HTR-8/SVneo (cell line): ENCODE results near the gene CARM1.
"Not testable (repeated sequence)": the region's sequence is repeated elsewhere in the genome, so short reads cannot be mapped to it uniquely, and the experiment has no call there.

Source experiments
- DNase-seq: peaks from one replicate; pipeline ENCODE4 v3.0.0; 2011; ENCODE audit warnings: low spot score, mixed read lengths; ENCODE audit not compliant: insufficient read length
- FAIRE-seq: peaks from 2 replicates; lab custom pipeline; 2011; peaks lifted over from hg19 to GRCh38; lab: Jason Lieb, UNC

CARM1 gene

DNA sequence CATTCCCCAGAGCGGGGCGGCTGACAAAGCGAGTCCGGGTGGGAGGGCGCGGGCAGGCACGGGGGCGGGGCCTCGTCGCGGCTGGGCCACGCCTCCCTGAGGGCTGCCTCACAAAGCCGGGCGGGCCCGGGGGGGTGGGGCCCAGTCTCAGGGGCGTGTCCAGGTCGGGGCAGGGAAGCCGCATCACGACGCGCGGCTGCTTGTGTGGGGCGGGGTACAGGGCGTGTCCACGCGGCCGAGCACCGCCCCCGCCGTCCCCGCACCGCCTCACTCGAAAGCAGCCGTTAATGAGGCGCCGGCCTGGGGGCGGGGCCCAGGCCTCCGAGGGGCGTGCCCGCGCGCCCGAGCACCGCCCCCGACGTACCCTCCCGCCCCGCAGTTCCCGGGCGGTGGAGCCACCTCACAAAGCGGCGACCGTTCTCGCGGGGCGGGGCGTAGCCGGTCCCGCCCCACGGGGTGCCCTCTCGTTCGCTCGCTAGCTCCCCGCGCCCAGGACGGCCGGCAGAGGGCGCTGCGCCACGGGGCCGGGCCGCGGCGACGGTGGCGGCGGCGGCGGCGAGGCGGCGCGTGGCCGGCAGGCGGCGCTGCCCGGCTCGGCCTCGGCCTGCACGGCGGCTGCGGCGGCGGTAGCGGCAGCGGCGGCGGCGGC, at the start of gene CARM1:
TSS of gene CARM1 (plus strand) at position 599 of the 649 bp plus-strand sequence. CDS start 150 bp downstream, outside the sequence.
- FAIRE-seq: peak; percentile 96
- peak; percentile 96 for DNase-seq

DNA sequence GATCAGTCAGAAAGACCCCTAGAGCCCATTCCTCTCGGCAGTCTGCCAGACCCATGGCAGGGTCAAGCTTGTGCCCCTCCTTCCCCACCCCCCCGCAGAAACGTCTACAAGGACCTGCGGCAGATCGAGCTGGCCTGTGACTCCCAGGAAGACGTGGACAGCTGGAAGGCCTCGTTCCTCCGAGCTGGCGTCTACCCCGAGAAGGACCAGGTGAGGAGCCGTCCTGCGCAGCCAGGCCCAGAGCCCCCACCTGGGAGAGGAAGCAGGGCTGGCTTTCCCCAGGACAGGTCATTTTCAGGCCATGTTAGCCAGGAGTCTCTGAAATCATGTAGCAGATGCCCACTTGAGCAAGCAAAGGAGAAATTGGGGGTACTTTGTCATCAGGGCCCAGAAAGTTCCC, 47.7 kb upstream of the CARM1 start:
- FAIRE-seq: no peak
- DNase-seq: no peak

DNA sequence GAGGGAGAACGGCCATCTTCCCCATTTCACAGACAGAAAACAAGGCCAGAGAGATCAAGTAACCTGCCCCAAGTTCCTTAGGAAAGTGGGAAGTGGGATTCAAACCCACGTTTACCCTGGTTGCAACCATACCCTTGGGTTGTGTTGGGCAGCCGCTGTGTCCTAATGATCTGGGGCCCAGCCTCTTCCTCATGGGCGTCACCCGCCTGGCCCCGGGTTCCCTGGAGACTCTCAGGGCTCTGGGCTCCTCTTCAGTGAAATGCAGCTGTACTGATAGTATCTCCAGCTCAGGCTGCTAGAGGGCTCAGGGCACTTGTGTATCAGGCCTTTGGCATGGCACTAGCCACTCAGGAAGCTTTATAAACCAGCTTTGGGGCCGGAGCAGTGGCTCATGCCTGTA, 45.1 kb upstream of the CARM1 start:
- DNase-seq (no peak), FAIRE-seq (no peak)

DNA sequence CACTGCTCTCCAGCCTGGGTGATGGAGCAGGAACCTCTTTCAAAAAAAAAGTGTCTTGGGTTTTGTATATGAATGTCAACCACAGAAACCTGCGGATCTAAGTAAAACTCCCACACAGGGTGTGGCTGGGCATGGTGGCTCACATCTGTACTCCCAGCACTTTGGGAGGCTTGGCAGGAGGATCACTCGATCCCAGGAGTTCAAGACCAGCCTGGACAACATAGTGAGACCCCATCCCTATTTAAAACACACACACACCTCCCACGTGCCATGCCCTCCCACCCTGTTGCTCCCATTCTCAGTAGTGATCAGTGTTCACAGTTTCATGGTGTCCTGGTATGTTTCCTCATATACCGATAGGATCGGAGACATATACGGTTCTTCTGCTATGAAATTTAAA, 44.5 kb upstream of the CARM1 start:
- DNase-seq (no peak), FAIRE-seq (no peak)

DNA sequence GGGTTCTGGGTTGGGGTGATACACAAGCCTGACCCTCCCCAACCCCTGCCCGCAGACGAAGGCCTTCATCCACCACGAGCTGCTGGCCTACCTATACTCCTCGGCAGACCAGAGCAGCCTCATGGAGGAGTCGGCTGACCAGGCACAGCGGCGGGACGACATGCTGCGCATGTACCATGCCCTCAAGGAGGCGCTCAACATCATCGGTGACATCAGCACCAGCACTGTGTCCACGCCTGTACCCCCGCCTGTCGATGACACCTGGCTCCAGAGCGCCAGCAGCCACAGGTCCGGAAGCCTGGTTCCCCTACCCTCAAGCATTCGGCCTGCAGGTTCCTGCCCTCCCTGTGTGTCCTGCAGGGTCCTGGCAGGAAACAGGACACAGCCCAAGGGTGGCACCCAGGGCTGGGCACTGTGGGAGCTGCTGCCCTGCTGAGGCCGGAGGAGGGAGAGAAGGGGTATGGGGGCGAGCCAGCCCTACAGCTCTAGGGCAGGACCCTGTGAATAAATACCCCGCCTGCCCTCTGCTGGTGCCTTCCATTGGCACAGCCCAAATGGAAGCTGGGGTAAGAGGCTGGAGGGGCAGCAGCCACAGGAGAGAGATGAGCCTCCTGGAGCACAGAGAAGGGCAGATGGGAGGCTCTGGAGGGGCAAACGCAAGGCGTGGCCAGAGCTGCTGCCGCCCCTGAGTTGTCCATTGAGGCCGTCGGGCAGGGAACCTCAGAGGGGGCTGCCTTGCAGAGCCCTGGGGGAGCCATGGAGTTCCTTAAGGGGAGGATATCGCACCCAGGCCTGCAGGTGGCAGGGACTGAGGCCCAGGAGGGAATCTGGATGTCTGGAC, 42.2 kb upstream of the CARM1 start:
- FAIRE-seq (no peak), DNase-seq (no peak)

DNA sequence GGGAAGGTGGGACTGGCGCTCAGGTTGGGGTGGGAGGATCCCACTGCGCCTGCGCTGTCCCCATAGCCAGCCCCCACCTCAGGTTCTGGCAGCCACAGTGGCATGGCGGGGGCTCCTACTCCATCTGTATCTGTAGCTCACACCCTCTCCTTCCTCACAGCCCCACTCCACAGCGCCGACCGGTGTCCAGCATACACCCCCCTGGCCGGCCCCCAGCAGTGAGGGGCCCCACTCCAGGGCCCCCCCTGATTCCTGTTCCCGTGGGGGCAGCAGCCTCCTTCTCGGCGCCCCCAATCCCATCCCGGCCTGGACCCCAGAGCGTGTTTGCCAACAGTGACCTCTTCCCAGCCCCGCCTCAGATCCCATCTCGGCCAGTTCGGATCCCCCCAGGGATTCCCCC, 41.4 kb upstream of the CARM1 start:
- no peak for DNase-seq
- FAIRE-seq: no peak

DNA sequence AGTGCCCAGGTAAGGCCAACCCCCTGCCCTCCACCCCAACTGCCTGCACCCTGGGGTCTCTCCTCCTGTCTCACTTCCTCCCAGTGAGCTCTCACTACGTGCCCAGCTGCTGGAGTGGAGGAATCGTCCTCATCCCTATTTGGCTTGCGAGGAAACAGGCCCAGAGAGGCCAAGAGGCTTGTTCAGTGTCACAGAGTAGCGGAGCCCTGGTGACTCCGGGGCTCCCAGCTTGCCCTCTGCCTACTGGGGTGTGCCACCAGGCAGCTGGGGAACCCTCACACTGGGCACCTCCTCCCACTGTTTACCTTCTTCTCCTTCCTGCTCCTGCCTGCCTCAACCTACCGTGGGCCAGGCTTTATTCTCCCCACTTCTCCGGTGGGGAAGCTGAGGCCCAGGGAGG, 41.0 kb upstream of the CARM1 start:
- DNase-seq (no peak), FAIRE-seq (no peak)

DNA sequence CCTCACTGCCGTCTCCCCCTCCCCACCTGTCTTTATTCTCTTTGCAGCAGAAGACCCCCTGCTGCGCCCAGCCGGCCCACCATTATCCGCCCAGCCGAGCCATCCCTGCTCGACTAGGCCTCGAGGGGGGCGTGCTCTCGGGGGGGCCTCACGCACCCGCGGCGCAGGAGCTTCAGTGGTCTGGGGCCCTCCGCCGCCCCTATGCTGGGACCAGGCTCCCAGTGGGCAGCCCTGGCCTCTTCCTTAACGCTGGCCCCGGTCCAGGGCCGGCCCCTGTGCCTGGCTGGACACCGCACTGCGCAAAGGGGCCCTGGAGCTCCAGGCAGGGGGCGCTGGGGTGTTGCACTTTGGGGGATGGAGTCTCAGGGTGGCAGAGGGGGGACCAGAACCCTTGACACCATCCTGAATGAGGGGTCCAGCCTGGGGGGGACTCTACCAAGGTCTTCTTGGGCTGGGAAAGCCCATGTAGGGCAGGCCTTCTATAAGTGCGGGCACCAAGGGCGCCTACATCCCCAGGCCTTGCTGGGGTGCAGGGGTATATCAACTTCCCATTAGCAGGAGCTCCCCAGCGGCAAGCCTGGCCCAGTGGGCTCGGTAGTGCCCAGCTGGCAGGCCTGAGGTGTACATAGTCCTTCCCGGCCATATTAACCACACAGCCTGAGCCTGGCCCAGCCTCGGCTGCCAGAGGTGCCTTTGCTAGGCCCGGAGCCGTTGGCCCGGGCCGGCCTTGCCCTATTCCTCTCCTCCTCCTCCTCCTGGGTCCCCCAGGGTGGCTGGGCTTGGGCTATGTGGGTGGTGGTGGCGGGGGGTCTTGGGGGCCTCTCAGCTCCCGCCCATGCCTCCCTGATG, 40.2 kb upstream of the CARM1 start:
- DNase-seq (no peak), FAIRE-seq (no peak)

DNA sequence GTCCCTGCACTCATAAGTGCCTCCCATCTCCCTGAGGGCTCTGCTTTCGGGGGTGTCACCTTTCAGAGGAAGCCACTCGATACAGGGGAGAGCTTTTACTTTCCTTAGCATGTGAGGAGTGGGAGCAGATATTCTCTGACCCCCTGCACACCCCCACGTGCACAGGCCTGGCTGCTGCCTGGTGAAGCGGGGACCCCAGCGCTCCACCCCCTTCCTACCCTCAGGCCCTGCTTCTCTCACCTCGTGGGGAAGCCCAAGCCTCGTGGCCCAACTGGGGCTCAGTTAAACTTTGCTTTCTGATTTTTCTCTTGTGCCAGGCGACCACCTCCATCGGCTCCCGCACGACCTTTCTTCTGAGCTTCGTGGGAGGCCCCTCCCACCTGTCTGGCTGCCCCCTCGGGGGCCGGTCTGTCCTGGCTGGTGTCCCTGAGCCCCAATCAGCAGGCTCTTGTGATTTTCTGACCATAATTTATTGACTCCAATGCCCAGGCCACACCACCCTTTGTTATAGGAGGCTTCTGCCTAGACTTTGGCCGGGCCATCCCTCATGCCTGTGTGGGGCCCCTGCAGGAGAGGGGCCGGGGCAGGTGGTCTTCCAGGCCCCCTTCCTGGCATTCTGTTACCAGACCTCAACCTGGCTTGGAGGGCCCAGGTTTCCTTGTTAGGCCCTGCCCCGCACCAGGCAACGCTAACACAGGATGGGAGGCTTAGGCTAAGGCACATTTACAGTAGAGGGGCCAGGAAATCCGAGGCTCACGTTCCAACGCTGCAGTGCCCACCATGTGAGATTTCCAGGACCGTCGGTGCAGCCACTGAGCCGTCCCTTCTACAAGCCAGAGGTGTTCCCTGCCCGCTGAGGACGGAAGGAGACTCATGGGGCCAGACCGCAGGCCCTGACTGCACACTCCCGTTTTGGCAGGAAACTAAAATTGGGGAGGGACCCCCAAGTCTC, 39.1 kb upstream of the CARM1 start:
- no peak for FAIRE-seq

DNA sequence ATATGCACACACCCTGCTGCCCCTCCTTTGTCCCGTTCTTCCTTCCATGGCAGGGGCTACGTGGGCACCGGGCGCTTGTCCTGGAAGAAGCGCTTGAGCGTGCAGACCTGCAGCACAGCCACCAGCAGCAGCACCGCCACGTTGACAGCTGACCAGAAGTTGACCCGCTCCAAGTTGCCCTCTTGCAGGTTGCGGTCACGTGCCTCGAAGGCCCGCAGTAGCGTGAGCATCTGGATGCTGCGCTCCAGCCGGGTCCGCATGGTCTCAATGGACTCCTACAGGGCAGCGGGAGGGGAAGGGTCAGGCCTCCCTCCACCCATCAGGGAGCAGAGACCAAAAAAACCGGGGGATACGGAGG, 38.4 kb upstream of the CARM1 start:
- DNase-seq: no peak

More for the DNA sequence above, 39.1 kb upstream of the CARM1 start:
- no peak for DNase-seq

DNA sequence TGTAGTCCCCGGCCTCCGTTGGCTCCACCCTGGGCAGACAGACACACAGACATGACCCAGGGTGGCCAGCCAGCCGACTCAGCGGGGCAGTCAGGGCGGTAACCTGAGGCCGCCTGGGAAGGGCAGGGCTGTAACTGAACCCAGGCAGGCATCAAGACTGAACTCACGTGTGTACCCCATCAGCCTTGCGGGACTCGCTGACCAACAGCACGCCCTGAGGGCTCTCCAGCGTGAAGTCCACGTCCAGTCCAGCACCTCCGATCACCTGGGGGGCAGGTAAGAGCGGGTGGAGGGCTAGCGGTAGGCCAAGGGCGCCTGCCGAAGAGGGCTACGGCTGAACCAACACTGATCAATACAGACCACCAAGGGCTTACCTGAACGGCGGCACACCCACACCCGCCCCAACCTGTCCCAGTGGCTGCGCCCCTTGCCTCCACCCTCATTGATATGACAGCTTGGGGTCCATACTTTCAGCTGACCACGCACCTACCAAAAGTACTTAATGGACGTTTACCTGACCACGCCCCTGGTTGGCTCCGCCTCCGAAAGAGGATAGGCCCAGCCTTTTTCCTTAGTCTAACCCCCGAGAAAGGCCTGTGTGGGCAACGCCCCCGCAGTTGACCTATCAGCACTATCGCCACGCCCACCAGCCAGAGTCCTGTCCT, 36.1 kb upstream of the CARM1 start:
- FAIRE-seq (no peak), DNase-seq (peak; percentile 99)

More for the DNA sequence above, 38.4 kb upstream of the CARM1 start:
- no peak for FAIRE-seq

DNA sequence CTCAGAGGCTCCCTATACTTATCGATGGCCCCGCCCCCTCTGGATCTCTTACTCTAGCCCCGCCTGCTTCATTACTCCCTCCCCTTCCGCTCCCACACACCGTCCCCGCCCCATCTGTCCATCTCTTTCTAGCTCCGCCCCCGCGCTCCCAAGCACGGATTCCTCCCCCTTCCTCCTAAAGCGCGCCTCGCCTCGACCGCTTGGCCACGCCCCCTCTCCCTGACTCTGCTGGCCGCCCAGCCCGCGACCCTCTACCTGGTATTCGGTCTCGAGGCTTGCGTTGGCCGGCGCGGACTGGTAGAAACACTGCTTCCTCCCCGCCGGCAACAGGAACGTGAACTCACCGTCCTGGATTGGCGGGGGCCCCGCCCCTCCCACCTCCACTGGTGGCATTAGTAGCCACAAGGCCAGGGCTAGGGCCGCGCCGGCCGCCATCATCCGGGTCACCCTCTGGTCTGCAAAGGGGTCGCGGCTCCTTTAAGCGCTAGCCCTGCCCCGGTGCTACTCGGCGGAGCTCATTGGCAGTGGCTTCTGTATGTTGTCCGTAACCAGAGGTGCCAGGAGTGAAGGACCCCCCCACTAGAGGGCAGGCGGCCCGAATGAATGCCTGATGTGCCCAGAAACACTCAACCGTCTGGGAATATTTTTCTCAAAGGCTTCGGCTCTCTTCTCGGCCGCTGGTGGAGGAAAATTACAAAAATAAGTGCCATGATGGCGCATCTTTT, 35.4 kb upstream of the CARM1 start, which contains the start of gene TMED1:
TSS of gene TMED1 (minus strand) at position 459 of the 725 bp plus-strand sequence. CDS start at position 438, 21 bp downstream.
- FAIRE-seq (peak; percentile 80), DNase-seq (peak; percentile 98)

DNA sequence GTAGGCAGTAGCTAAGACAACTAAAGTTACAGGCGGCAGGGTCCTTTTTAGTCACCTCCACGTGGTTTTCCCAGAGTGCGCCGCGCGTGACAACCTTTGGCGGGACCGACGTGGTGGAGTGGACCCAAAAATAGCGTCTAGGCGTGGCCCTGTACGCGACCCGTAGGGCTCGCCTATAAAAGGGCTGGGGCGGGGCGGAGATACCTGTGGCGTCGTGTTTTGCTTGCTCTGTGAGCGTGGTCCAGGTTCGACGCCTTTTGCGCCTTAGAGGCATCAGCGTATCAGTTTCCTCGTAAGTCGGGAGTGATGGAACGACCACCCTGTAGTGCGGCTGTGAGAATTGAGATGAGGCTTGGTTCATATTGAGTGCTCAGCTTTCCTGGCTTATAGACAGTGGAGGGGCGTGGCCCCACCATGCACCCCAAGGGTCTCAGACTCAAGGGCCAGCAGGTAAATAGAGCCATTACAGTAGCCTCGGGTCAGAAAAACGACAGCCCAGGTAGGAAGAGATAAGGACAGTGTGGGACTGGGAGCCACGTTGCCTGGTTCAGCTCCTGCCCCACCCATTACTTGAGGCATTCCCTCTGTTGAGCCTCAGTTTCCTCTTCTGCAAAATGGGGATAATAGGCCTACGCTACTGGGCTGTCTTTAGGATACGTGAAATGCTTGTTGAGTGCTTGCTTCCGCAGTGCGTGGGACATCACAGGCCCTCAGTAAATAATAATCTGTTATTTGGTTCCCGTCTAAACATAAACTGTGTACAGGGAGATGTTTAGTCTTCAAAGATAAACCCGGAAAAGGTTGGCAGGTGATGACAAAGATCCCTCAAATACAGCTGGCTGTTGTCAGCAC, 34.6 kb upstream of the CARM1 start:
- FAIRE-seq (no peak), DNase-seq (peak; percentile 86)

DNA sequence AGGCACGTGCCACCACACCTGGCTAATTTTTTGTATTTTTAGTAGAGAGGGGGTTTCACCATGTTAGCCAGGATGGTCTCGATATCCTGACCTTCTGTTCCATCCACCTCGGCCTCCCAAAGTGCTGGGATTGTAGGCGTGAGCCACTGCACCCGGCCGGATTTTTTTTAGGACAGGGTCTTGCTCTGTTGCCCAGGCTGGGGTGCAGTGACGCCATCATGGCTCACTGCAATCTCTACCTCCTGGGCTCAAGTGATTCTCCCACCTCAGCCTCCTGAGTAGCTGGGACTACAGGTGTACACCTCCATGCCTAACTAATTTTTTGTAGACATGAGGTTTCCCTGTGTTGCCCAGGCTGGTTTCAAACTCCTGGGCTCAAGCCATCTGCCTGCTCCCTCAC, 33.7 kb upstream of the CARM1 start:
- not testable (repeated sequence) for DNase-seq, FAIRE-seq

DNA sequence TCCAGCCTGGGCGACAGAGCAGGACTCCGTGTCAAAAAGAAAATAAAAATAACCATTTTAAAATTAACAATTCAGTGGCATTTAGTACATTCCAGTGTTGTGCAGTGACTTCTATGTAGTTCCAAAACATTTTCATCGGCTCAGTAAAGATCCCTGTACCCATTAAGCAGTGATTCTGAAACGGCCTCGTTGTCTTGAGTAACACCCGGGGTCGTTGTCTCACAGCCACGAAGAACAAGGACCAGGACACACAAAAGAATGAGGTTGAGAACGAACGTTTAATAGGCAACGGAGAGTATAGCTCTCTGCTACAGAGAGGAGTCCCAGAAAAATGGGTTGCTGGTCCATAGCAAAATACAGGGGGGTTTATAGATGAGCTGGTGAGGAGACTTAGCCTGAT, 33.0 kb upstream of the CARM1 start:
- no peak for DNase-seq
- FAIRE-seq: no peak

DNA sequence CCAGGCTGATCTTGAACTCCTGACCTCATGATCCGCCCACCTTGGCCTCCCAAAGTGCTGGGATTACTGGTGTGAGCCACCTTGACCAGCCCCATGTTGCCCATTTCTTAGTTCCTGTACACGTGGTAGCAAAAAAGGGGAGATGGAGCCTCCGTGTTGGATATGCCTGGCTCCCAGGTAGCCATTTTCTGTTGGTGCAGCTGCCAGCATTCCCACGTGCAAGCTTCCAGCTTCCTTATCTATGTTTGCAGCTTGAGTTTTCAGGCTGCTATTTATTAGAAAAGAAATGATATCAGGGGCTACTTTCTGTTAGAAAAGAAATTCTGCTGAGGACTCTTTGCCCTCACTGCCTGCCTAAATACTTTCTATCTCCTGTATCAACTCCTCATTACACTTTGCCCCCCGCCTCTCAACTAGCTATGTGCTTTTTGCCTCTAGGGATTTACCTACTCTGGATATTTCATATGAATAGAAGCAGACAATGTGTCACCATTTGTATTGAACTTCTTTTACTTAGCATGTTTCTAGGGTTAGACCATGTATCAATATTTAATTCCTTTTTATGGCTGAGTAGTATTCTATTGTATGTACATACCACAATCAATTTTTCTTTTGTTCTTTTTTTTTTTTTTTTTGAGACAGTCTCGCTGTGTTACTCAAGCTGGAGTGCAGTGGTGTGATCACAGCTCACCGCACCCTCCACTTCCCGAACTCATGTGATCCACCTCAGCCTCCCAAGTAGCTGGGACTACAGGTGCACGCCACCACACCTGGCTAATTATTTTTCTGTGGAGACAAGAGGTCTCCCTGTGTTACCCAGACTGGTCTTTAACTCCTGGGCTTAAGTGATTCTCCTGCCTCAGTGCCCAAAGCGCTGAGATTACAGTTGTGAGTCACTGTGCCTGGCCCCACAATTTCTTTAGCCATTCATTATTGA, 32.0 kb upstream of the CARM1 start:
- no peak for FAIRE-seq
- DNase-seq: no peak
